ENCODE data around the gene IER5. TPM values are rescaled to one million over a fixed set of nuclear protein-coding genes. Genes with fewer than 3 reads are reported as not detected.

The IER5 gene
- total and polyA plus RNA-seq, 9 of the 15 experiments (the other 6 are each of a cell fraction or from before 2014, with no cell fraction given) = 2.4 to 32.1 (median 12.0) TPM

DNA sequence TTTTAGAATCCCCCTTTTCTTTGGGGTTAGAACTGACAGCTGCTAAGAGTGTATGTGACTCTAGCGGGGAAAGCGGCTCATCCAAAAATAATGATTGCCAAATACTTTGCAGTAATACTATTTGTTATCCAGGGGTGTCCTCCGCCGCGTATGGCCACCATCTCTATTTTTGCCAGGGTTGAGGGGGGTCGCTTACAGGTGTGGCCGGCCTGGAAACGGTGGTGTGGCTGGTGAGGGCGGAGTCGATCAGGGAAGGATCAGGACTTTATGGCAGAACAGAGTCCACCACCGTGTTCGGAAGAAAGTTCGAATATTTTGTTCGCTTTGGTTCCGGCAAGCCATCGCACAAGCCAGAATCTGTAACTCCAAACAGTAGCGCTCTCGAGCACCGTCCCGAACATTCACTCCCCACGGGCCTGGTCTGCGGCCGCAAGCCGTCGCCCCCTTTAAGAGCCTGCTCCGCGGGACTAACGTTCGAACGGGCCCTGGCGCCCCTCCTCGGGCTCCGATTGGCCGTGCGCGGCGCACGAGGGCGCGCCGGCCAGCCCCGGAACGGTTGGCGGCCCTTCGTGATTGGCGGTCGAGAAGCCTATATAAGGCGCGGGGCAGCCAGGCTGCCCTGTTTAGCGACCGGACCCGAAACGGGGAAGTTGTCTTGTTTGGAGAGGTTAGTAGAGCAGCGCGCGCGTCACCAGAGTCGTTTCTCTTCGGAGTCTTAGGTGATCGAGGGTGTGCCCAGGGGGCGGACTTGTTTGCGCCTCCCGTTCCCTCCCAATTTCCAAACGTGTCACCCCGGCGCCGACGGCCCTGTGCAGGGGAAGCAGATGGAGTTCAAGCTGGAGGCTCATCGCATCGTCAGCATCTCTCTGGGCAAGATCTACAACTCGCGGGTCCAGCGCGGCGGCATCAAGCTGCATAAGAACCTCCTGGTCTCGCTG lies at the start of gene IER5 (continued):
- TF ChIP-seq, protein P1, sequence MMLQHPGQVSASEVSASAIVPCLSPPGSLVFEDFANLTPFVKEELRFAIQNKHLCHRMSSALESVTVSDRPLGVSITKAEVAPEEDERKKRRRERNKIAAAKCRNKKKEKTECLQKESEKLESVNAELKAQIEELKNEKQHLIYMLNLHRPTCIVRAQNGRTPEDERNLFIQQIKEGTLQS (IDR thresholded peaks at IDR 0.05) = peak; percentile 27; the same call in 1 of the 2 replicates
- TF ChIP-seq, protein P1 (CRISPR knock-in tag; conservative IDR thresholded peaks at IDR 0.05) = peak; percentile 98
- TF ChIP-seq SLC30A9 (CRISPR knock-in tag; IDR thresholded peaks at IDR 0.05) (peak; percentile 38; the same call in 1 of the 2 replicates), MNT (conservative IDR thresholded peaks at IDR 0.05) (peak; percentile 92 to 94), ZBTB26 (CRISPR knock-in tag; IDR thresholded peaks at IDR 0.05) (0 out of 2 replicates have a peak, but pooled peaks have one; percentile 64), ZNF354B (CRISPR knock-in tag; IDR thresholded peaks at IDR 0.05) (no peak), HSF4 (CRISPR knock-in tag; IDR thresholded peaks at IDR 0.05; ENCODE audit: borderline replicate concordance) (no peak), ZNF431 (CRISPR knock-in tag; IDR thresholded peaks at IDR 0.05) (peak; percentile 85), LARP7 (IDR thresholded peaks at IDR 0.05) (0 out of 2 replicates have a peak, but pooled peaks have one; percentile 42), ZNF589 (CRISPR knock-in tag; IDR thresholded peaks at IDR 0.05; ENCODE audit: low read depth) (no peak; the same call in none of the 2 replicates), ZNF175 (CRISPR knock-in tag; IDR thresholded peaks at IDR 0.05; ENCODE audit: low read depth) (no peak), ZNF133 (CRISPR knock-in tag; IDR thresholded peaks at IDR 0.05) (no peak), SP1 (CRISPR knock-in tag; IDR thresholded peaks at IDR 0.05) (peak; percentile 95), EZH2 (IDR thresholded peaks at IDR 0.05; ENCODE audit: borderline replicate concordance, low read depth, low read length) (no peak)
- TF ChIP-seq, protein P2, sequence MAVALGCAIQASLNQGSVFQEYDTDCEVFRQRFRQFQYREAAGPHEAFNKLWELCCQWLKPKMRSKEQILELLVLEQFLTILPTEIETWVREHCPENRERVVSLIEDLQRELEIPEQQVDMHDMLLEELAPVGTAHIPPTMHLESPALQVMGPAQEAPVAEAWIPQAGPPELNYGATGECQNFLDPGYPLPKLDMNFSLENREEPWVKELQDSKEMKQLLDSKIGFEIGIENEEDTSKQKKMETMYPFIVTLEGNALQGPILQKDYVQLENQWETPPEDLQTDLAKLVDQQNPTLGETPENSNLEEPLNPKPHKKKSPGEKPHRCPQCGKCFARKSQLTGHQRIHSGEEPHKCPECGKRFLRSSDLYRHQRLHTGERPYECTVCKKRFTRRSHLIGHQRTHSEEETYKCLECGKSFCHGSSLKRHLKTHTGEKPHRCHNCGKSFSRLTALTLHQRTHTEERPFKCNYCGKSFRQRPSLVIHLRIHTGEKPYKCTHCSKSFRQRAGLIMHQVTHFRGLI (CRISPR knock-in tag; IDR thresholded peaks at IDR 0.05) = no peak
